H1 (cell line): ENCODE data around the gene CWC27. TPM values are rescaled to one million over a fixed set of nuclear protein-coding genes. Genes with fewer than 3 reads are reported as not detected.

Source experiments
- CTCF ChIA-PET: fragments of 300-600 bp; sonication (Branson Sonifier 250); formaldehyde crosslinking; loops from one replicate; lab custom pipeline; 2021; ENCODE audit not compliant: partially characterized antibody; lab: Charles Lee
- POLR2A ChIA-PET: fragments of 300-600 bp; sonication (Branson Sonifier 250); formaldehyde crosslinking; loops from one replicate; lab custom pipeline; 2021; ENCODE audit warnings: inconsistent platforms; ENCODE audit not compliant: partially characterized antibody; lab: Charles Lee
- DNase-seq, 2 experiments: peaks; one replicate each; pipeline versions ENCODE4 v3.0.0 to v3.0.0-alpha.2; 2010 to 2022; ENCODE audit warnings: low spot score in 2 of 2, low read depth in 1 of 2, mixed read lengths in 1 of 2
- FAIRE-seq: peaks from 2 replicates; lab custom pipeline; 2011; peaks lifted over from hg19 to GRCh38; lab: Jason Lieb, UNC
- H2AFZ ChIP-seq: 2 replicates; pipeline ENCODE4 v1.8.1; 2012; ENCODE audit warnings: low read length, inconsistent platforms
- H2AK5ac ChIP-seq: 2 replicates; pipeline ENCODE4 v1.6.1; 2013; ENCODE audit warnings: low read depth, low read length
- H2BK120ac ChIP-seq: replicated peaks from 2 replicates; pipeline ENCODE3; 2013; ENCODE audit warnings: low read depth, low read length, inconsistent platforms
- H2BK12ac ChIP-seq: 2 replicates; pipeline ENCODE4 v1.6.1; 2013; ENCODE audit warnings: low read depth, low read length
- H2BK15ac ChIP-seq: 2 replicates; pipeline ENCODE4 v1.6.1; 2013; ENCODE audit warnings: low read length
- H2BK20ac ChIP-seq: 2 replicates; pipeline ENCODE4 v1.6.1; 2013; ENCODE audit warnings: low read length
- H2BK5ac ChIP-seq: 2 replicates; pipeline ENCODE4 v1.6.1; 2013; ENCODE audit warnings: low read depth, low read length
- H3K14ac ChIP-seq: 2 replicates; pipeline ENCODE4 v1.6.1; 2013; ENCODE audit warnings: inconsistent platforms; ENCODE audit not compliant: insufficient read length
- H3K18ac ChIP-seq: 2 replicates; pipeline ENCODE4 v1.6.1; 2013; ENCODE audit warnings: low read length; ENCODE audit errors: extremely low read depth
- H3K23ac ChIP-seq: 2 replicates; pipeline ENCODE4 v1.6.1; 2013; ENCODE audit warnings: inconsistent platforms; ENCODE audit not compliant: insufficient read length
- H3K23me2 ChIP-seq: 2 replicates; pipeline ENCODE4 v1.6.1; 2013; ENCODE audit warnings: low read depth, low read length
- H3K27ac ChIP-seq: 2 replicates; pipeline ENCODE4 v1.6.1; 2011; ENCODE audit warnings: low read depth, low read length, inconsistent platforms
- H3K27me3 ChIP-seq, 4 experiments: replicated peaks in 1 of 4; 1 replicate in 1 of 4; 2 replicates in 3 of 4; pipeline versions ENCODE4 v1.6.1 to v1.8.1; 2011 to 2013; ENCODE audit warnings: low read length in 3 of 4, mild to moderate bottlenecking in 3 of 4, inconsistent platforms in 2 of 4, mixed read lengths in 2 of 4, moderate library complexity in 1 of 4; ENCODE audit not compliant: control insufficient read depth in 3 of 4, insufficient read depth in 3 of 4; ENCODE audit errors: extremely low read depth in 1 of 4
- H3K36me3 ChIP-seq, 4 experiments: 2 replicates each; pipeline versions ENCODE4 v1.6.1 to v1.8.1; 2011 to 2013; ENCODE audit warnings: mild to moderate bottlenecking in 4 of 4, low read length in 3 of 4, moderate library complexity in 2 of 4, control low read depth in 1 of 4, inconsistent platforms in 1 of 4; ENCODE audit not compliant: insufficient read depth in 4 of 4, control insufficient read depth in 2 of 4
- H3K4ac ChIP-seq: replicated peaks from 2 replicates; pipeline ENCODE3; 2013; ENCODE audit warnings: low read length, low read depth, mixed read lengths, inconsistent platforms; ENCODE audit not compliant: insufficient read length
- H3K4me1 ChIP-seq, 4 experiments: replicated peaks in 1 of 4; 1 replicate in 1 of 4; 2 replicates in 3 of 4; pipeline versions ENCODE4 v1.6.1 to v1.8.1; 2011 to 2013; ENCODE audit warnings: low read length in 3 of 4, inconsistent platforms in 2 of 4, mixed read lengths in 1 of 4; ENCODE audit not compliant: insufficient read depth in 4 of 4, control insufficient read depth in 3 of 4
- H3K4me2 ChIP-seq, 2 experiments: 2 replicates each; pipeline versions ENCODE4 v1.6.1 to v1.8.1; 2011 to 2013; ENCODE audit warnings: low read depth in 2 of 2, low read length in 2 of 2, control low read depth in 1 of 2, inconsistent platforms in 1 of 2, mild to moderate bottlenecking in 1 of 2; ENCODE audit not compliant: insufficient read depth in 1 of 2
- H3K4me3 ChIP-seq, 4 experiments: fragments of 200-600, 300-600 bp in 1 of 4; sonication (generic), shearing (Covaris generic), sonication (Bioruptor Twin) in 1 of 4; 2 replicates each; pipeline versions ENCODE4 v1.5.1 to v1.8.1; 2011 to 2016; ENCODE audit warnings: low read length in 4 of 4, low read depth in 3 of 4, control low read depth in 2 of 4, inconsistent platforms in 2 of 4, mild to moderate bottlenecking in 2 of 4, mixed read lengths in 1 of 4, moderate library complexity in 1 of 4; ENCODE audit not compliant: insufficient read depth in 2 of 4; ENCODE audit errors: extremely low read depth in 1 of 4
- H3K56ac ChIP-seq: replicated peaks from 2 replicates; pipeline ENCODE3; 2013; ENCODE audit warnings: low read depth, mild to moderate bottlenecking, mixed read lengths, low read length, inconsistent platforms; ENCODE audit not compliant: insufficient read length
- H3K79me1 ChIP-seq: 2 replicates; pipeline ENCODE4 v1.6.1; 2013; ENCODE audit warnings: low read depth, low read length, control low read depth
- H3K79me2 ChIP-seq, 2 experiments: 2 replicates each; pipeline versions ENCODE4 v1.6.1 to v1.8.1; 2012 to 2013; ENCODE audit warnings: low read length in 2 of 2, mild to moderate bottlenecking in 2 of 2, inconsistent platforms in 1 of 2; ENCODE audit not compliant: insufficient read depth in 2 of 2, control insufficient read depth in 1 of 2
- H3K9ac ChIP-seq, 4 experiments: replicated peaks in 1 of 4; 1 replicate in 1 of 4; 2 replicates in 3 of 4; pipeline versions ENCODE4 v1.6.1 to v1.8.1; 2011 to 2013; ENCODE audit warnings: low read depth in 3 of 4, low read length in 3 of 4, control low read depth in 2 of 4, mild to moderate bottlenecking in 2 of 4, moderate library complexity in 2 of 4, inconsistent platforms in 1 of 4; ENCODE audit errors: extremely low read depth in 1 of 4
- H3K9me3 ChIP-seq, 2 experiments: 2 replicates each; pipeline versions ENCODE4 v1.6.1 to v1.8.1; 2012 to 2013; ENCODE audit warnings: mild to moderate bottlenecking in 2 of 2, moderate library complexity in 2 of 2, control low read depth in 1 of 2, inconsistent platforms in 1 of 2, low read depth in 1 of 2, low read length in 1 of 2, mixed read lengths in 1 of 2; ENCODE audit not compliant: insufficient read depth in 2 of 2
- H4K20me1 ChIP-seq, 2 experiments: replicated peaks in 1 of 2; 2 replicates each; pipeline versions ENCODE3 to v1.8.1; 2011 to 2013; ENCODE audit warnings: inconsistent platforms in 2 of 2, low read length in 2 of 2, mild to moderate bottlenecking in 1 of 2; ENCODE audit not compliant: insufficient read depth in 2 of 2, control insufficient read depth in 1 of 2
- H4K5ac ChIP-seq: 2 replicates; pipeline ENCODE4 v1.6.1; 2013; ENCODE audit warnings: low read length, low read depth, mixed read lengths, inconsistent platforms; ENCODE audit not compliant: insufficient read length
- H4K8ac ChIP-seq: 2 replicates; pipeline ENCODE4 v1.8.0; 2013; ENCODE audit warnings: mild to moderate bottlenecking, moderate library complexity, low read length, inconsistent platforms; ENCODE audit not compliant: insufficient read depth; ENCODE audit errors: extremely low read depth
- H4K91ac ChIP-seq: replicated peaks from 2 replicates; pipeline ENCODE3; 2013; ENCODE audit warnings: low read length, mixed read lengths, inconsistent platforms; ENCODE audit not compliant: insufficient read length
- ASH2L ChIP-seq: fragments of 200-600, 300-600 bp; sonication (generic); IDR thresholded peaks from one replicate; pipeline ENCODE4 v1.7.1; 2017; ENCODE audit warnings: low read length
- CHD1 ChIP-seq: IDR thresholded peaks from 2 replicates; pipeline ENCODE4 v1.6.1; 2012; ENCODE audit warnings: low read depth, low read length, improper control_type of control experiment
- EGR1 ChIP-seq: IDR thresholded peaks from 2 replicates; pipeline ENCODE4 v1.6.1; 2011; ENCODE audit warnings: low read depth, low read length, borderline replicate concordance
- FOSL1 ChIP-seq: IDR thresholded peaks from 2 replicates; pipeline ENCODE4 v1.6.1; 2011; ENCODE audit warnings: mild to moderate bottlenecking, low read depth, low read length, moderate library complexity; ENCODE audit not compliant: insufficient read depth
- KDM5A ChIP-seq: fragments of 200-600 bp; IDR thresholded peaks from 2 replicates; pipeline ENCODE4 v1.7.1; 2012; ENCODE audit warnings: mild to moderate bottlenecking, low read length, inconsistent platforms, mixed read lengths
- RXRA ChIP-seq: IDR thresholded peaks from 2 replicates; pipeline ENCODE4 v1.6.1; 2011; ENCODE audit warnings: low read depth, mild to moderate bottlenecking, low read length, moderate library complexity; ENCODE audit not compliant: insufficient read depth
- TEAD4 ChIP-seq: IDR thresholded peaks from 2 replicates; pipeline ENCODE4 v1.6.1; 2012; ENCODE audit warnings: low read depth, low read length, inconsistent platforms, mixed read lengths
- polyA plus RNA-seq, 7 experiments: library from polyadenylated mRNA; depleted of rRNA in 3 of 7; stranded (reverse) in 5 of 7; unstranded in 2 of 7; fragments of >200 nt in 5 of 7; fragments of 200-250 nt in 2 of 7; gene quantifications; 1 replicate in 5 of 7; 2 replicates in 1 of 7; 4 replicates in 1 of 7; pipeline versions ENCODE4 v1.2.1 to v1.2.3, GENCODE V29; 2011 to 2013; ENCODE audit warnings: missing spikeins in 2 of 7, mixed read lengths in 2 of 7
- total RNA-seq: library from RNA; stranded (reverse); fragmentation: NEBNext Ultra II Directional; extraction: Animal tissue kit (Norgen Biotek cat#: 25700); gene quantifications from 2 replicates; pipeline ENCODE4 v1.2.1, GENCODE V29; 2021

CWC27 gene
- total and polyA plus RNA-seq, 2 of the 8 experiments (the other 6 are each of a cell fraction or from before 2014, with no cell fraction given) = 24.9 to 43.4 TPM

GRCh38 chr5:65020492-65020891 lies 251.8 kb downstream of the CWC27 start:
- H2BK120ac ChIP-seq = no peak overlapping the region
- H3K56ac ChIP-seq = no peak overlapping the region
- no peak overlapping the region for H2BK15ac ChIP-seq
- DNase-seq (no peak), FAIRE-seq (no peak)
- H3K27ac ChIP-seq = no peak overlapping the region
- H3K18ac ChIP-seq = no peak overlapping the region
- no peak overlapping the region for H2BK20ac ChIP-seq
- H3K9ac ChIP-seq = no peak overlapping the region; a peak in 1 of 7 replicates
- H3K9me3 ChIP-seq = no peaks in the 10 kb centered on the region
- no peak overlapping the region for H3K23ac ChIP-seq
- H2AK5ac ChIP-seq = no peak overlapping the region
- no peaks in the 10 kb centered on the region for H3K79me1 ChIP-seq
- H2AFZ ChIP-seq = no peak overlapping the region
- H4K20me1 ChIP-seq = no peaks in the 10 kb centered on the region
- no peak overlapping the region for H2BK5ac ChIP-seq
- H4K5ac ChIP-seq = no peak overlapping the region
- H3K4me1 ChIP-seq = no peaks in the 10 kb centered on the region
- no peak overlapping the region for H2BK12ac ChIP-seq
- ChIA-PET CTCF (no interaction called here), POLR2A (no interaction called here)
- no peaks in the 10 kb centered on the region for H3K36me3 ChIP-seq
- no peaks in the 10 kb centered on the region for H3K79me2 ChIP-seq
- H4K91ac ChIP-seq = no peak overlapping the region
- no peaks in the 10 kb centered on the region for H3K27me3 ChIP-seq
- no peaks in the 10 kb centered on the region for H3K23me2 ChIP-seq
- H3K14ac ChIP-seq = no peak overlapping the region
- H3K4ac ChIP-seq = no peak overlapping the region
- no peak overlapping the region for H4K8ac ChIP-seq
- no peak overlapping the region for H3K4me3 ChIP-seq
- H3K4me2 ChIP-seq = no peak overlapping the region
- TF ChIP-seq FOSL1 = no peak
- no peak for TF ChIP-seq EGR1
- no peak for TF ChIP-seq ASH2L
- no peak for TF ChIP-seq RXRA
- no peak for TF ChIP-seq CHD1
- TF ChIP-seq KDM5A = no peak
- TF ChIP-seq TEAD4 = no peak
